Ascending aorta (tissue), 2 donors: ENCODE results near the gene MUC2. TPM values are rescaled to one million over a fixed set of nuclear protein-coding genes. Genes with fewer than 3 reads are reported as not detected.

Experiments used
- DNase-seq, 2 donors: peaks; one replicate each; pipeline ENCODE4 v3.0.0-alpha.2; 2019; ENCODE audit warnings: low spot score in 2 of 2
- H3K27ac ChIP-seq, 2 donors: fragments of 200-600 bp; sonication (generic); one replicate each; pipeline ENCODE4 v1.5.1; 2016 to 2017; ENCODE audit warnings: mild to moderate bottlenecking in 1 of 2
- H3K27me3 ChIP-seq: fragments of 200-600 bp; sonication (generic); one replicate; pipeline ENCODE4 v1.5.1; 2017
- H3K36me3 ChIP-seq, 2 donors: fragments of 200-600 bp; sonication (generic); one replicate each; pipeline ENCODE4 v1.5.1; 2016
- H3K4me1 ChIP-seq, 2 donors: fragments of 200-600 bp; sonication (generic); one replicate each; pipeline ENCODE4 v1.5.1; 2016 to 2017; ENCODE audit warnings: mild to moderate bottlenecking in 1 of 2
- H3K4me3 ChIP-seq, 2 donors: fragments of 200-600 bp; sonication (generic); one replicate each; pipeline ENCODE4 v1.5.1; 2016 to 2017; ENCODE audit warnings: mild to moderate bottlenecking in 1 of 2
- H3K9me3 ChIP-seq, 2 donors: fragments of 200-600 bp; sonication (generic); one replicate each; pipeline ENCODE4 v1.5.1; 2016
- intact Hi-C: fragments of 100-400 bp; cut with DNase I; formaldehyde crosslinking; loops from one replicate; pipeline ENCODE4 v1.15.1; 2023
- total RNA-seq: library from RNA; depleted of rRNA; stranded (reverse); fragments of >200 nt; gene quantifications from one replicate; pipeline ENCODE4 v1.1.0, GENCODE V29; 2016
- TF ChIP-seq, protein P1 (sequence below), 3 experiments: fragments of 200-600 bp in 2 of 3; fragments of 450-650 bp in 1 of 3; sonication (generic) in 2 of 3; IDR thresholded peaks; one replicate each; pipeline ENCODE4 v1.5.1; 2016 to 2019; ENCODE audit warnings: antibody characterized with exemption in 3 of 3, mild to moderate bottlenecking in 1 of 3, moderate library complexity in 1 of 3

Gene MUC2
- total RNA-seq, 1 donor from 2014 or later, result 0.11 TPM

GRCh38 chr11:1038361-1038760 lies 36.3 kb upstream of the MUC2 start:
- Histone ChIP-seq H3K27me3 (no peaks in the 10 kb centered on the region), H3K36me3 (no peaks in the 10 kb centered on the region), H3K4me3 (no peak overlapping the region), H3K4me1 (peaks cover 8 to 10% of the 10 kb centered on the region in 2 donors), H3K27ac (no peak overlapping the region), H3K9me3 (no peaks in the 10 kb centered on the region)
- intact Hi-C loops, result no loop called here
- DNase-seq, result no peak
- TF ChIP-seq, protein P1, sequence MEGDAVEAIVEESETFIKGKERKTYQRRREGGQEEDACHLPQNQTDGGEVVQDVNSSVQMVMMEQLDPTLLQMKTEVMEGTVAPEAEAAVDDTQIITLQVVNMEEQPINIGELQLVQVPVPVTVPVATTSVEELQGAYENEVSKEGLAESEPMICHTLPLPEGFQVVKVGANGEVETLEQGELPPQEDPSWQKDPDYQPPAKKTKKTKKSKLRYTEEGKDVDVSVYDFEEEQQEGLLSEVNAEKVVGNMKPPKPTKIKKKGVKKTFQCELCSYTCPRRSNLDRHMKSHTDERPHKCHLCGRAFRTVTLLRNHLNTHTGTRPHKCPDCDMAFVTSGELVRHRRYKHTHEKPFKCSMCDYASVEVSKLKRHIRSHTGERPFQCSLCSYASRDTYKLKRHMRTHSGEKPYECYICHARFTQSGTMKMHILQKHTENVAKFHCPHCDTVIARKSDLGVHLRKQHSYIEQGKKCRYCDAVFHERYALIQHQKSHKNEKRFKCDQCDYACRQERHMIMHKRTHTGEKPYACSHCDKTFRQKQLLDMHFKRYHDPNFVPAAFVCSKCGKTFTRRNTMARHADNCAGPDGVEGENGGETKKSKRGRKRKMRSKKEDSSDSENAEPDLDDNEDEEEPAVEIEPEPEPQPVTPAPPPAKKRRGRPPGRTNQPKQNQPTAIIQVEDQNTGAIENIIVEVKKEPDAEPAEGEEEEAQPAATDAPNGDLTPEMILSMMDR (IDR thresholded peaks at IDR 0.05), result no peak

DNA sequence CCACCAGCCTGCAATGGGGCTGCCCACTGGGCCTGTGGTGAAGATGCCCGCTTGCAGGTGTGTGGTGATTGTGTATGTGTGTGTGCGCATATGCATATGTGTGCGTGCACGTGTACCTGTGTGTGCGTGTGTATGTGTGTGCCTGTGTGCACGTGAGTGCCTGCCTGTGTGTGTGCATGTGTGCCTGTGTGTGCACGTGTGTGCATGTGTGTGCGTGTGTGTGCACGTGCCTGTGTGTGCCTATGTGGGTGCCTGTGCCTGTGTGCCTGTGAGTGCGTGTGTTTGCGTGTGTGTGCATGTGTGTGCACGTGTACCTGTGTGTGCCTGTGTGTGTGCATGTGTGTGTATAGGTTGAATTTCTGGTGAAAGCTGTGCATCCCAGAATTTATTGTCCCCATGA lies 35.8 kb upstream of the MUC2 start:
- no peaks in the 10 kb centered on the region for H3K36me3 ChIP-seq
- H3K9me3 ChIP-seq, result no peaks in the 10 kb centered on the region
- H3K4me1 ChIP-seq, result peaks cover 8 to 9% of the 10 kb centered on the region in 2 donors
- intact Hi-C loops, result no loop called here
- TF ChIP-seq, protein P1 (IDR thresholded peaks at IDR 0.05), result no peak
- H3K27ac ChIP-seq, result no peak overlapping the region
- no peak overlapping the region for H3K4me3 ChIP-seq
- no peak for DNase-seq
- no peaks in the 10 kb centered on the region for H3K27me3 ChIP-seq

DNA sequence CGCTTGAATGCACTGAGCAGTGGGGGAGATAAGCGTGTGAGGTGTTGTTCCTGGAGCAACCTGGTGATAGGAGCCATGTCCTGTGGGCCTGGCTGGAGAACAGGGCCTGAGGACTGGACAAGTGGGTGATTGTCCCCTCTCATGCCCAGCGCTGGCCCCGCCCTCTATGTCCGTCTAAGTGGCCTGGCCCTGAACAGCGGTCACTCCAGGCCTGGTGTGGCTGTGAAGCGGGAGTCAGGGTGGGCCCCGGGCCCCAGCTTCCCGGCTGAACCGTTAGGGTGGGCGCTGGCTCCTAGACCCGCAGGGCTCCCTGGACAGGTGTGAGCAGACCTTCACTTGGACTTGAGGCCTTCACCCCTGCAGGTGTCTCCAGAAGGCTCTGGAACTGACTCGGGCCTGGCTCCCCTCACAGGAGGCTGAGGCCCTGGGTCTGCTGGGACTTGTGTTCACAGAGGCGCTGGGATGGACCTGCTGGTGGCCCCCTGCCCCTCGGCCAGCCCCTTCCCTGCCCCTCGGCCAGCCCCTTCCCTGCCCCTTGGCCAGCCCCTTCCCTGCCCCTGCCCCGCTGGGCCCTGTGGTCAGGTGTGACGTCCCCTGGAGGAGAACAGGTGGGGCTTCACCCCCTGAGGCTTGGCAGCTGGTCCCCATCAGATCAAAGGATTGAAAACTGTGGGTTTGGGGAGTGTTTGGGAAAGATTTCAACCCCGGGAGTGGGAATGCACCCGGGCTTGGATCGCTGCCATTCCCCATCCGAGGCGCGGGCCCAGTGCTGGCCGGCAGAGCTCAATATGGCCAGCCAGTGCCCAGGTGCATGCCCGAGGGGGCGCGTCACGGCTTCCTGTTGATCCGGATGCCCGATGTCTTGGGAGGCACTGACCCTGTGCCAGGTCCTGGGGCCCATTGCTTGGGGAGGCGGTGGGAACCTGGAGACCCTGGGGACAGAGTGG lies 34.9 kb upstream of the MUC2 start:
- intact Hi-C loops, result no loop called here
- H3K4me1 ChIP-seq, result peaks cover 2 to 3% of the 10 kb centered on the region in 2 donors
- TF ChIP-seq, protein P1 (IDR thresholded peaks at IDR 0.05), result no peak
- H3K27me3 ChIP-seq, result no peaks in the 10 kb centered on the region
- H3K36me3 ChIP-seq, result no peaks in the 10 kb centered on the region
- no peak overlapping the region for H3K27ac ChIP-seq
- H3K9me3 ChIP-seq, result no peaks in the 10 kb centered on the region
- no peak for DNase-seq
- H3K4me3 ChIP-seq, result no peak overlapping the region

GRCh38 chr11:1040428-1041148 lies 34.1 kb upstream of the MUC2 start:
- TF ChIP-seq, protein P1 (IDR thresholded peaks at IDR 0.05), result no peak
- no peaks in the 10 kb centered on the region for H3K36me3 ChIP-seq
- intact Hi-C loops, result no loop called here
- no peak overlapping the region for H3K27ac ChIP-seq
- no peak overlapping the region for H3K4me3 ChIP-seq
- H3K27me3 ChIP-seq, result no peaks in the 10 kb centered on the region
- no peak for DNase-seq
- no peaks in the 10 kb centered on the region for H3K4me1 ChIP-seq
- no peaks in the 10 kb centered on the region for H3K9me3 ChIP-seq

- Histone ChIP-seq H3K9me3 (no peaks in the 10 kb centered on the region), H3K4me3 (no peak overlapping the region), H3K36me3 (no peaks in the 10 kb centered on the region), H3K27me3 (no peaks in the 10 kb centered on the region), H3K4me1 (no peaks in the 10 kb centered on the region), H3K27ac (no peak overlapping the region)
- TF ChIP-seq, protein P1 (IDR thresholded peaks at IDR 0.05), result no peak
- DNase-seq, result no peak
- intact Hi-C loops, result no loop called here
Observed at GRCh38 chr11:1041149-1041467, 33.6 kb upstream of the MUC2 start.
